Measurements from ENCODE around the gene CEP68. TPM values are rescaled to one million over a fixed set of nuclear protein-coding genes. Genes with fewer than 3 reads are reported as not detected.

Gene CEP68, protein sequence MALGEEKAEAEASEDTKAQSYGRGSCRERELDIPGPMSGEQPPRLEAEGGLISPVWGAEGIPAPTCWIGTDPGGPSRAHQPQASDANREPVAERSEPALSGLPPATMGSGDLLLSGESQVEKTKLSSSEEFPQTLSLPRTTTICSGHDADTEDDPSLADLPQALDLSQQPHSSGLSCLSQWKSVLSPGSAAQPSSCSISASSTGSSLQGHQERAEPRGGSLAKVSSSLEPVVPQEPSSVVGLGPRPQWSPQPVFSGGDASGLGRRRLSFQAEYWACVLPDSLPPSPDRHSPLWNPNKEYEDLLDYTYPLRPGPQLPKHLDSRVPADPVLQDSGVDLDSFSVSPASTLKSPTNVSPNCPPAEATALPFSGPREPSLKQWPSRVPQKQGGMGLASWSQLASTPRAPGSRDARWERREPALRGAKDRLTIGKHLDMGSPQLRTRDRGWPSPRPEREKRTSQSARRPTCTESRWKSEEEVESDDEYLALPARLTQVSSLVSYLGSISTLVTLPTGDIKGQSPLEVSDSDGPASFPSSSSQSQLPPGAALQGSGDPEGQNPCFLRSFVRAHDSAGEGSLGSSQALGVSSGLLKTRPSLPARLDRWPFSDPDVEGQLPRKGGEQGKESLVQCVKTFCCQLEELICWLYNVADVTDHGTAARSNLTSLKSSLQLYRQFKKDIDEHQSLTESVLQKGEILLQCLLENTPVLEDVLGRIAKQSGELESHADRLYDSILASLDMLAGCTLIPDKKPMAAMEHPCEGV
- total RNA-seq: 3.9 and 7.7 TPM in 2 replicates

DNA sequence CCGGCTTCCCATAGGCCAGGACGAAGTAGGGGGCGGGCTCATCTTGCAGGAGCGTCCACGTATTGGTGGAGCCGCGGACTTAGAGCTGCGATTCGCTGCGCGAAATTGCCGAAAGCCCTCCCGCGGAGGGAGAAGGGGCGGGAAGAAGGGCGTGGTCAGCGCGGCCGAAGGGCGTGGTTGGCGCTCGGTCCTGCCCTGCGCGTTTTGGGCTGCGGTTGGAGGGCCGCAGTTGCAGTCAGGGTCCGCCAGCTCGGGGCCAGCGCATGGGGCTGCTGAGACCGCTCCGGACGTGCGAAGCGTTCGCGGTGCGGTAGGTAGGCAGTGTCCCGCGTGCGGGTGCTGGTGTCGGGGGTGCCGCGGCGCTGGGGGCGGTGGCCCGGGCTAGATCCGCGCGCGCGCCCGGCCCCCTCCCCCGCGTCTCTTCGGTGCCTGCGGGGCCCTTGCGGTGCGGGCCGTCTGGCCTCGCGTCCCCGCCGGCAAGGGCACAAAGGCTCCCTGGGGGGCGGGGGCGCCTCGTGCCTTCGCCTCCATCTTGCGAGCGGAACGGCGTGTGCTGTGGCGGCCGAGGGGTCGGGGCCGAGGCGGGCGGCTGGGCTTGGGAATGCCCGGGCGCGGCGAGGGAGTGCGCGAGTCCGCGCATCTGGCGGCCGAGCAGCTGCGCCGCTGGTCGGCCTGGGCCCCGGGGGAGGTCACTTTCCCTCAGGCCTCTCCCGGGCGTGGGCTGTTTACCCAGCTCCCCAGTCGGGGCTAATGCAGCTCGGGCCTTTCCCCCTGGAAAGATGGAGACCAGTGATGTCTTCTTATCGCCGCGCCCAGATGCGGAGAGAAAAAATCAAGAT, at the start of gene CEP68:
CEP68 (plus strand) TSS at position 202 of the 839 bp plus-strand sequence. CDS start 13,029 bp downstream, outside the sequence.

GRCh38 chr2:65129826-65130663, 73.8 kb downstream of the CEP68 start, which contains the start of gene RAB1A:
Gene RAB1A (minus strand): TSS chr2:65130106. CDS start chr2:65129915, 191 bp downstream.

Other genes with a start within 250 kb of the CEP68 start
- 14.7 and 27.1 TPM in 2 replicates for gene SLC1A4, start 67.0 kb upstream of the CEP68 start, total RNA-seq
- 61.0 and 74.6 TPM in 2 replicates for gene RAB1A, start 73.7 kb downstream of the CEP68 start, total RNA-seq
- gene ACTR2, start 171.4 kb downstream of the CEP68 start, total RNA-seq: 64.6 and 74.5 TPM in 2 replicates

All from tracheal epithelial cell (primary cell).